Measurements from ENCODE around the gene MTA3.

The MTA3 gene

DNA sequence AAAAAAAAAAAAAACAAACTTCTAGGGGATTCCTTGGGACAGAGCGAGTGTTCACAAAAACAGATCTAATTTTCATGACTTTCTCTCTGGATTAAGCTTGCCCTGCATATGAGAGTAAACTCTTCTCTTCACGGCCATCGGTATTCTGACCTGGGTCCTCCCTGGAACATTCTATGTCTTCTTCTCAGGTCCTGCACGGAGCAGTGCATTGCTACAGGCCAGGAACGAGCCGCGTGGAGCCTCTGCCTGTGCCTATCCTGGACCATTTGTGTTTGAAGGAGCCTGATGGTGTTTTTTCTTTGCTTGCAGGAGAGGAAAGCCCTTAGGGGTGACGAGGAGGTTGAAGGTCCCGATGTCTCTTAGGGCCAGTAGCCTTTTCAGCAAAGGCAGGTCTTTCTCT lies 197.3 kb downstream of the MTA3 start:
- no peak for DNase-seq

DNA sequence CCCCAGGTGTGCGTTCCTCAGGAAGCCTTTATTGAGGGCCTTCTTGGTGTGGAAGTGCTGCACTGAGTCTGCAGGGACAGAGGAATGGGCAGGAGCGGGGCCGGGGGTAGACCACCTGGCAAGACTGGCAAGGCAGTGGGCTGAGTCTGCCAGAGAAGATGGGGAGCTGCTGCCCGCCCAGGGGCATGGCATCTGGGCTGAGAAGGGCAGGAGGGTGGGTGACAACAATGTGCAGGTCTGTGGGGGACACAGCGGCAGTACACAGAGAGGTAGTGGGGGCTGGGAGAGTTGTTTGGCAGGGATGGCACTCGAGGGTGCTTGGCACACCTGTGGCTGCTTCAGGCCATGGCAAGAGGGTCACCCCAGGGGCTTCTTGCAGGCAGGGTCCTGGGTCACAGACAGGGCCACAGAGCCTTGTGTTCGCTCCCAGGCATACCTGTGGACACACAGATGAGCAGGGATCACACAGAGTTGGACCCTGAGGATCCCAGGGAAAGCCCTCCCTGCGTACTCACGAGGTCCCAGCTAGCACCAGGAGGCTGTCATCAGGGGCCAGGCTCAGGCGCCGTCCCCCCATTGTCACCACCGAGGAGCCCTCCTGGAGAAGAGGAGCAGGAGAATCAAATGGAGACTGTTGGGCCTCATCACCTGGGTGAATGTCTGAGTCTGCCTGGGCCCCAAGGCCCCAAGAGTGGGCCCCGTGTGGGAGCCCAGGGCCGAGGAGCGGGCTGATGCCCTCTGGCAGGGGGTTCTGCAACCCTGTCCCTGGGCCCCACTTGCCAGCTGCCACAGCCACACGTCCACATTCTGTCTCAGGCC lies 198.9 kb downstream of the MTA3 start:
- no peak for DNase-seq

DNA sequence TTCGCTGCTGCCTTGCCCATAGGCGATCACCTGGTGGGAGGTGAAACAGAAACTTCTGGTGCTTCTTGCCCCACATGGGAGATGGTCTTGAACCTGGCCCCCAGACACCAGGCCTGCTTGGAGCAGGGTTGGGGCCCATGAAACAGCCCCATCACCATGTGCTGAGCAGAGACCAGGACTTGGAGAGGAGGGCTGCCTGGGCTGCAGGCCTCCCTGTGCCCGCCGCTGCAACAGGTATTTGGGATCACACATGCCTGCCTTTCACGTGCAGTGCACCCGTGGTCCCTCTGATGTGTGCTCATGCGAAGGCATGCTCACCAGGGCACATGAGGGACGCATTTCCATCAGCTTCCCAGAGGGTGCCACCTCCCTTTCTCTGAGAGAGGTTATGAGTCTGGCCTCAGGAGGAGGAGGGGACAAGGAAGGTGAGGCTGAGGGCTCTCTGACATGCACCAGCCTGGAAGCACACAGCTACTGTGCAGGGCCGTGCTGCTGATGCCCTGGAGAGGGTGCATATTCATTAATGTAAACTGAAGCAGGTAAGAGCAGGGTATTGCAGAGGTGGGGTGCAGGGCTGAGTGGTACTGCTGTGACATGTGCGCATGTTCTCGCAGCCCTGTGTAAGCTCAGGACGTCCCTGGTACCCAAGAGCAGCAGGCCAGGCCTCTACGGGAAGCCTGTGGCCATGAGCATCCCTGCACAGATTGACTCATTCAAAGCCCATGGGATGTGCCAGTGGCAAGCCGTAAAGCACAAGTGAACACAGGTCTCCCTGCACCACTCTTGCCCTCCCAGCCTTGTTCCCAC lies 199.7 kb downstream of the MTA3 start:
- no peak for DNase-seq

DNA sequence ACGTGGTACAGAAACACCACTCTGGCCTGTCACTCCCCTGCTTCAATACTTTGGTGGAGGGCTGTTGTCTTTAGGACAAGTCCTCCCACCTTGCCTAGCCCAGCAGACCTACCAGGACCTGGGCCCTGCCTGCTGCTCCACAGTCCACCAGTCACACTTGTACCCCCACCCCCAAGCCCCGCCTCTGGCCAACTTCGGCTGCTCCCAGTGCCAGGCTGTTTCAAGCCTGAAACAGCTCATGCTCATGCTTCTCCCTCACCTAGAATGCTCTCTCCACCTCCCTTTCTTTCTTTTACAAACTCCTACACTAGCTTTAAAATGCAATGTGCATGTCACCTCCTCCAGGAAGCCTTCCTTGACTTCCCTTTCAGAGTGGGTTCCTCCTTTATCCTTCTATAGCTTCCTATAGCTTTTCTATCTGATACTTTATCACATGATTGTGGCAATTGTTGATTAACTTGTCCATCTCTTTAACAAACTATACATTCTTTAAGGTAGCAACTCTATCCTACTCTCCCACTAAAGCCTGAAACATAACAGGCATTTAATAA lies 200.3 kb downstream of the MTA3 start:
- DNase-seq, result no peak

DNA sequence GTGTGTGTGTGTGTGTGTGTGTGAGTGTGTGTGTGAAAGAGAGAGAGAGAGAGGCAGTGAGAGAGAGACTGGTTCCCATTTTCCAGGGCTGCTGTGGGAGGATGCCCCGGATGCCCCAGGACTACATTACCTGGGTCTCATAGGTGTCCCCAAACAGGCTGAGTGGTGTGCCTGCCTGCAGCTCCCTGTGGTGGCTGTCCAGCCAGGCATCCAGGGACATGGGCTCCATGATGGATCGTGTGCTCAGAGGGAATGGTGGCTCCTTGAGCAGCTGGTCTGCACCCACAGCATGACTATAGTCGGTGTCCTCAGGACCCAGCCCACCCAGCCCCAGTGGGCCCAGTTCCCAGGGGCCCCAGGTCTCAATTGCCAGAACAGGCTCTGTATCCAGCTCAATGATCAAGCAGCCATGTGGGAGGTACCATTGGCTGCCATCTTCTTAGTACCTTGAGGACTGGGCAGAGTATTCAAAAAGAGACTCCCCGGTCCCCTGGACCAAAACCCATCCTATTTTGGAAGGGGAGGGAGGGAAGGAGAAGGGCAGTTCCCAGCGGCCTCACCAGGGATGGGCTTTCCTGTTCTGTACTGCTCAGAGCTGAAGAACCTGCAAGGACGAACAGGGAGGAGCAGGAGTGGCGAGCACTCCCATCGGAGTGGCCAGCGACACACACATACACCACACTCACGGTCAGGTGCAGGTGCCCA lies 201.3 kb downstream of the MTA3 start:
- no peak for DNase-seq

DNA sequence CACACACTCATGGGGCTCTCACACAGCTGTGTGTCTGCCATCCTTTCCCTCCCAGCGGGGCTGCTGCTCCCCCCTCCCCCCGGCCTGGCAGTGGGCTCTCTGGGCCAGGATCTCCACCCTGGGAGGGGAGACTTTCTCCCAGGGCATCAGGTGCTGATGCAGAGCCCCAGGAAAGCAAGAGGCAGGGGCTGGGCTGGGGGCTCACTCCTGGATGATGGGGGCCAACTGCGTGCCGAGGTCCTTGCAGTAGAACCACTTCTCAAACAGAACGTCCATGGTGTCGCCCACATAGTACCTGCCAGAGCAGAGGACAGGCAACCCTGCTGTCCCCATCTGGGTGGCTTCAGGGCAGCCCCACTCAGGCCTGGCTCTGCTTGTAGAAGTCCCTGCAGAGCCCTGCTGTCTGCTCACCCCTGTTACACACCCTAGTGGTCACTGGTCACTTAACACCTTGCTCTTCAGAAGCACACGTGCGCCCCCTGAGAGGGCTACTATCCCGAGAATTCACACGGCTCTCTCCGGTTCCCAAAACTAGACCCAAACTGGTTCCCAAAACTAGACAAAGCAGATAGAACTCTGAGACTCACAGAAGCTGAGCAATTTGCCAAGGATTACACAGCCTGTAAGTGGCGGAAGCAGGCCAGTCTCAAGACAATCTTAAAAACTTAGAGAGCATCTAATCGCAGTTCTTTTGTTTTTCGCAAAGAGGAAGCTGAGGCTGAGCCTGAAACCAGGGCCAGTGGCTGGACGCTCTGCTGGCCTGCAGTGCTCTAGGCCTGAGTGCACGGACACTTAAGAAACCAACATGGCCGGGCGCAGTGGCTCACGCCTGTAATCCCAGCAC lies 202.1 kb downstream of the MTA3 start:
- peak; percentile 52 for DNase-seq

DNA sequence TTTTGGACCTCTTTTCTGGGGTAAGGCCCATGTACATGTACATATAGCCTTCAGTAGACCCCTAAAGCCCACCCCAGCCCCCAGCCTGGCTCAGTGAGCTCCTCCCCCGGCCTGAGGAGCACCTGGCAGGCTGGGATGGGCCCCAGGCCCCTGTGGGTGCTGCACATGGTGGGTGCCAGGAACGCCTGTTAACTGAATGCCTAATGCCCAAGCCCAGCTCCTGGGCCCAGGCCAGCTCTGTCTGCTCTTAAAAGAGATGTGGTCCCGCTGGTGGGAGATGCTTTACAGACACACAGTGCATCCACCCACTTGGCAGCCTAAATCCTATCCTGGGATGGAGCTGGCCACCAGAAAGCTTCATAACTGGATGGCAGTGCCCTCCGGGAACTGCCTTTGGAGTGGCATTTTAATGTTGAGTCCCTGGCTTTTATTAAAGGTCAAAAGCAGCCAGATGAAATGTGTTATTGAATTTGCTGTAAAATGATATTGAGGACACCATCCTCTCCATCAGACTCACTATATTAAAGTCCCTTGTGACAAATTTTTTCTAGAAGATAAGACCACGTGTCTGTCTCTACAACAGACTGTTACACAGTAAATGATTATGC lies 203.2 kb downstream of the MTA3 start:
- DNase-seq, result no peak

DNA sequence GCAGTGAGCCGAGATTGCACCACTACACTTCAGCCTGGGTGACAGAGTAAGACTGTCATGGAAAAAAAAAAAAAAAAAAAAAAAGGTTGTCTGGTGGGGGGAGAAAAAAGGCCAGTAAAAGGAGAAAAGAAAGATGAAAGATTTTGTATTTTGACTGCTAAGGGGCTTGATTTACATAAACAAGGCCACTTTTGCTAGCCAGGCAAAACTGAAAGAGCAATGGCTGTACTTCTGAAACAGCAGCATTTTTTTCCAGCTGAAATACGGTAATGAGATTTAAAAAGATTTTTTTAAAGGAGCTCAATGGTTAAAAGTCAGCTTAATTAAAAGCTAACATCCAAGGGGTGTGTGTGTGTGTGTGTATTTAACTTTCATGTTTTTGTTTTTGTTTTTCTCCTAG lies 206.8 kb downstream of the MTA3 start:
- DNase-seq, result no peak

DNA sequence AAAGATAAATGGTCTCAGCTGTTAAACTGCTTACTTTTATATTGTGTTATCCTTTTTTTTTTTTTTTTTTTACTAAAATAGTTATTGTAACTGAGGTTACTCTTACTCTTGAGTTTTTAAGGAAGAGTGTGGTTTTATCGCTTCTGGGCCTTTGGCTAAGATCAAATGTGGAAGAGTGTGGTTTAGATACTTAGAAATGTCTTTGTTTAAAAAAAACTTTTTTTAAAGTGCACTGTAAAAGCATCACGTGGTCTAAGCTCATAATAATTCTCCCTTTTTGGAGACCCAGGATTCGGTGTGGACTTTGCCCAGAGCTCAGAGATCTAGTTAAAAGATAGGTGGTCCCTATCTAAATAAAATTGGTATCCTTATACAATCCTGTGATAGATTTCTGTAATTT lies 207.4 kb downstream of the MTA3 start:
- DNase-seq, result no peak

DNA sequence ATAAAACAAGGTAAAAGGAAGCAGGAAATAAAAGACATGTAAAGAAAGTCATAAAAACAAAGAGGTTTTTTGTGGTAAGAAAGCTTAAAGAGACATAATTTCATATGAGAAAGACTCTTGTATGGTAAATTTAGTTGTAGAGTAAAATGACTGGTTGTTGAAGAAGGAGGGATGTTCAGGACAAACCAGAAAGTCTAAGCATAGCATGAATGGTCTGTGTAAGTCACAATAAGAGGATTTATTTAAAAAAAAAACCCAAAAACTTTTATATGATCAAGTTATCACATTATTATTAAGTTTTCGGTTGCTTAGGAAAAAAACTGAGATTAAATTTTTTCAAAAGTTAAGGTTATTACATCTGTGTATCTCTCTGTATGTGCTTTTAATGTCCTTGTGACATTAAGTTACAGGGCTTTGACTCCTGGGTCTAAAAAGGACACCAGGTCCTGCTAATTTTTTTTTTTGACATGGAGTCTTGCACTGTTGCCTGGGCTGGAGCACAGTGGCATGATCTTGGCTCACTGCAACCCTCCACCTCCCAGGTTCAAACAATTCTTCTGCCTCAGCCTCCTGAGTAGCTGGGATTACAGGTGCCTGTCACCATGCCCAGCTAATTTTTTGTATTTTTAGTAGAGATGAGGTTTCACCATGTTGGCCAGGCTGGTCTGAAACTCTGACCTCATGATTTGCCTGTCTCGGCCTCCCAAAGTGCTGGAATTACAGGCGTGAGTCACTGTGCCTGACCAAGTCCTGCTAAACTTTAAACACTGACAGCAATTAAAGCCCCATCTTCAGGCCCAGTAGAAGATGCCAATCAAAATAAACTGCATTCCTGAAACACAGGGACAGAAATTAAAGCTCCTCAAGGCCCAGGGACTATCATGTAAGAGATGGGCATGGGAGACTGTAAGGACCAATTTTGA lies 209.7 kb downstream of the MTA3 start:
- DNase-seq, result no peak

DNA sequence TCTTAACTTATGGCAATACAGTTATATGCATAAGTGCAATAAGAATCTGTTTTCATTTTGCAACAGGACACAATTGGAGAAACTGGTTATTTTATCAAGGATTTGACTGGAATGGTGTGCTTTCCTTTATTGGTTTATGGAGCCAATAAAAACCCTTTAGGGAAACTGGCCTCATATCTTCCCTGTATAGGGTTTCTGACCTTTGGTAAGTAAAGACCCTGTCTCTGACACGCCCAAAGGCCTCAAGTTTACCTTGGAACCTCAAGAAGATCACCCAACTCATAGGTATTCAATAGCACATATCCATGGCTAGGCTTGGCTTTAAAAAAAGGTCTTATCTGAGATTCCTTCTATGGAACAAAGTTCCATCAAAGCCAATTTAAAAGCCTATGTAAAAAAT lies 212.7 kb downstream of the MTA3 start:
- DNase-seq, result no peak

DNA sequence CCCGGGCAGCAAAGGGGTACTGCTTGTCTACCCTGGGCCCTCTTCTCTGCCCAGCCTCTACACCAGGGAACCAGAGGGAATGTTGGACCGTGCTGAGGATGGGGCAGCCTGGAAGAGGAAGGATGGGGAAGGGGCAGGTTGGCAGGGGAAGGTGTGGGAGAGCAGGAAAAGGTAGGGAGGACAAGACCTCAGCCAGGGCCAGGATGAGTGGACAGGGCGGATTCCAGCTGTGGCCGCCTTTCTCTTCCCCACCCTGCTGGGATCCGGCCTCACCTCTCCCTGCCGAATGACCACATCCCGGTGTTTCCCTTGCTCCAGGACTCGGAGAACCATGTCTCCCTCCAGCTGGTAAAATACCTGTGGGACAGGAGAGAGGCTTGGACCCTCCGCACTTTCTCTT lies 215.1 kb downstream of the MTA3 start:
- DNase-seq, result no peak

DNA sequence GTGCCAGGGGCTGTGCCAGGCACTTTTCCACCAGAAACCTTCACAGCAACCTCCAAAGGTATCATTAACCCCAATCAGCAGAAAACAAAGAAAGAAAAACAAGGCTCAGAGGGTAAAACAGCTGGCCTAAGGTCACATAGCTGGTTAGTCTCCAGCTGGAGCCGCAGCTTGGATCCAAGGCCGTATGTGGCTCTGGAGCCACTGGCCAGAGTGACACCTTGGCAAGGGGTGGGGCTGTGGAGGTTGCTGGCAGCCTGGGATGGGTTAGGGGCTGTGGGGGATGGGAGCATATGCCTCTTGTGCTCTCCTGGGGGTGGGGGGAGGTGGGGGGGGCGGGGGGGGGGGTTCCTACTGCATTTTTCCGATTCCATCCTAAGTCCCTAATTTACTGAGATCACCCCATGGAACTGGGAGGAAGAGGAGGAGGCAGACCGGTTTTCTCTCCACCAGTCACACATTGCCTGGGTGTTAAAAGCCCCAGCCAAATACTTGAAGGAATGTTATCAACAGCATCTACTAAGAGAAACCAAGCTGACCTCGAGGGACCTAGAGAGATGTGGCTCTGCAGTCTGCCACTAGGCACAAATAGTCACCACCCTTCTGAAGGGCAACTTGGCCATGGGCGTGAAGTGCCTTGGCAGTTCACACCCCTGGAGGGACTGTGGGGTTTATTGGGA lies 215.9 kb downstream of the MTA3 start:
- DNase-seq, result no peak

DNA sequence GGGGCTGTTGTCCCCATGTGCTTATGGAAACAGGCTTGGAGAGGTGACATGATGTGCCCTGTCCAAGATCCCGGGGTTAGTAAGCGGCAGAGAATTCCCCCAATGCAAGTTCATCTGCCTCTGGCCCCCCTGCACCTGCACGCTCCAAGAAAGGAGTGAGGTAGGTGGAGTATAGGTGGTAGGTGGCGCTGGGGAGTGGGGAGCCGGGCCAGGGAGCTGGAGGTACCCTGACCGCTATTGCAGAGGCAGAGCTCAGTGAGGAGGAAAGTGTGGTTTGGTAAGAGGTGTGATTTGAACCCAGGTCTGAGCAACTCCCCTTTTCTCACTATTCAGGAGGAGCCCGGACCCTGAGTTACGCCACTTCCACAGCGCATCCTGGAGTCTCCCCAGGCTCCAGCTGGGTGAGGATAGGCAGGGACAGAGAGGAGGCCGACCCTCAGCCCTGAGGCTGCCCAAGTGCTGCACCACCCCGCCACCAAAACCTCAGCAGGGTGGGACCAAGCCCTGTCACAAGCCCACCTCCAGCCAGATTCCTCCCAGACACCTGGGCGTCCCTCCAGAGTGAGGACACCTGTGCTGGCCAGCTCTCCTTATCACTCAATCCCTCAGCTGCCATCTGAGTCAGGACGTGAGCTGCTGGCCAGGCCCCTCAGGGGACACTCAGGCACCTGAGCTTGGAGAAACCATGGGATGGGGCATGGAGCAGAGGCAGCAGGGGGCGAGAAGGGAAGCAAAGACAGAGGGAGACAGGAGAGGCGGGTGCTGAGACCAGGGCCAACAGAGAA lies 218.3 kb downstream of the MTA3 start:
- no peak for DNase-seq

DNA sequence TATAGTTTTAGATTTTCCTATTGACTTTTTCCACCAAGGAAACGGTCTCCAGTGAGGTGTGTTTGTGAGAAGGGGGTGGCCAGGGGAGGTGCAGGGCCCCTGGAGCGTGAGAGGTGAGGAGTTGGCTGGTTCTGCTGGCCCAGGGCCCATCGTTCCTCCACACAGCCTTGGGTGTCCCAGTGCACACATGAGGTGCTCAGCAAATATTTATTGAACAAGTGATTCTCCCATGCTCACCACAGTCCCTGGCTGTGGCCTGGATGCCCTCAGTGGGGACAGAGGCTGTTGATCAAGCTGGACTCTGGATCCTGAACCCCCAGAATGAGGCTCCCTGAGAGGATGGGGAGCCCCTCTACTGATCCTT lies 219.0 kb downstream of the MTA3 start:
- no peak for DNase-seq

DNA sequence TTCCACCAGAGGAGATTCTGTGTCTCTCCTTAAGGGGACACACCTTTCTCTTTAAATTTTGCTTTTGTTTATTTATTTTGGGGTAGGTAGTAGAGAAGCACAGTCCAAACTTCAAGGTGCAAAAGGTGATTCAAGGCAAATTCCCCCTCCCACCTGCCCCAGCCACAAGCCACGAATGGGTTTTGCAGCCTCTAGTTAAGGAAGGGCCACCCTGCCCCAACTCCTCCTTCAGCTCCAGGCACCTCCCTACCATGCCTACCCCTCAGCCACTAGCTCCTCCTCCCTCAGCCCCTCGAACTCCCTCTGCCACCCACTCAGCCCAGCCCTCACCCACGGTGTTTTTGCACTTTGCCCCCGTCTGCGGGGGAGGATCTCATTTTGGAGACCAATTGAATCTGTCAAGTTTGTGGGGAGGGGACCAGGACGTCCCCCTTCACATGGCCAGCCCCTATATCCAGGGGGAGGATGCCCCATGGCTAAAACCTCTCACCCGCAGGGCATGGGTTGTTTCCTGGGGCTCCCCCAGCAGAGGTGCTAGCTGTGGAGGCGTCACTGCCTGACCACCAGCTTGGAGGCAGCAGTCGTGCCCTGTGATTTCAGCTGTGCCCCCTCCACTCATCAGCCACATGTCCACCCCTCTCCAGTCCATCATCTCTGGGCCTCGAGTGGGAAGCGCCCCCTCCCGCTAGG lies 219.5 kb downstream of the MTA3 start:
- no peak for DNase-seq

DNA sequence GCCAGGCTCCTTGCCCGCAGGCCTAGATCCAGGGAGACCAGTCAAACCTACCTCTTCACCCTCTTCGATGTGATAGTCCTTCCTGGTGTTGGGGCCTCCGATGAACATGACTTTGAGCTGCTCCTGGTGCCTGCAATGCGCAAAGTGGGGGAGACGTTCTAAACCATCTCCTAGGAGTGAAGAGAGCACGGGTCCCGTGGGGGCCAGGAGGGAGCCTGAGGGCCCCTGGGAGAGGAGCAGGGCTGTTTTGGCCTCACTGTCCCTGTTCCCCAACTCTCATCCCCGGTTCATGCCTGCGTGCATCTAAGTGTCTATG lies 220.0 kb downstream of the MTA3 start:
- DNase-seq, result no peak

DNA sequence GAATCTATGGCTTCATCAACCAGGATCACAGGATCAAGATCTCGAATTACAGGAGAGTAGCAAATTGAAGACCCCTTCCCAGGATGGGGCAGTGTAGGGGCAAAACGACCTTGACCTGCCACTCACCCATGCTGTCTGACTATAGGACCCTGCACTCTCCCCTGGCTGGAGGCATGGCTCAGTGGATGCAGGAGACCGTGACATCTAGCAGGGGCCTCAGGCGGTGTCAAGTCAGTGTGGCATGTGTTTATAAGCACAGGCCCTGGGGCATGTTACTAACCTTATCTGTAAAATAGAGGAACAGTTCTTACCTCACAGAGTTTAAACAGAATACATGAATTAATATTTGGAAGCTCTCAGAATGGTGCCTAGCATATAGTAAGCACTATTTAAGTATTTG lies 220.4 kb downstream of the MTA3 start:
- no peak for DNase-seq

DNA sequence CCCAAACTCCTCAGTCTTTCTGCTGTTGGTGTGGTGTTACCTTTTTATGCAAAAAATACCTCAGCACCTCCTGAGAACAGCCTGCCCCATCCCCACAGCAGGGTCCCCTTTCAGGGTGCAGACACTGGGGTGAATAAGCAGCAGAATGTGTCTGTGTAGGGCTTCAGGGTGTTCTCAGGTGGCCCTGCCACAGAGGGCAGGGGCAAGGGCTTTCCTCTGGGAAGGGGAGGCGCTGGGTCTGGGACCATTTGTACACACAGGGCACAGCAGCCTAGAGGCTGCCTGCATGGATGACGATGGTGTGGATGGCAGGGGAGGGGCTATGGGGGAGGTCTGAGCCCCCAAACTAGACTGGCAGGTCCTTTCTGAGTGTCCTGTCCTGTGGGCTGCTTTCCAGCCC lies 221.3 kb downstream of the MTA3 start:
- DNase-seq, result no peak
